ENCODE results near the gene DACT2.

DACT2 gene

DNA sequence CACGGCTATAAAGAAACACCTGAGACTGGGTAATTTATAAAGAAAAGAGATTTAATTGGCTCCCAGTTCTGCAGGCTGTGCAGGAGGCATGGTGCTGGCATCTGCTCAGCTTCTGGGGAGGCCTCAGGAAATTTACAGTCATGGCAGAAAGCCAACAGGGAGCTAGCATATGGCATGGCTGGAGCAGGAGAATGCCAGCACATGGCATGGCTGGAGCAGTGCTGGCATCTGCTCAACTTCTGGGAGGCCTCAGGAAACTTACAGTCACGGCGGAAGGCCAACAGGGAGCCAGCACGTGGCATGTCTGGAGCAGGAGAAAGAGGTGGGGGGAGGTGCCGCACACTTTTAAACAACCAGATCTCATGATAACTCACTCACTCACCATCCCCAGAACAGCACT lies 32.5 kb upstream of the DACT2 start:
- FAIRE-seq (no peak), DNase-seq (ENCODE audit: extremely low spot score, insufficient read length, low read depth) (no peak)

DNA sequence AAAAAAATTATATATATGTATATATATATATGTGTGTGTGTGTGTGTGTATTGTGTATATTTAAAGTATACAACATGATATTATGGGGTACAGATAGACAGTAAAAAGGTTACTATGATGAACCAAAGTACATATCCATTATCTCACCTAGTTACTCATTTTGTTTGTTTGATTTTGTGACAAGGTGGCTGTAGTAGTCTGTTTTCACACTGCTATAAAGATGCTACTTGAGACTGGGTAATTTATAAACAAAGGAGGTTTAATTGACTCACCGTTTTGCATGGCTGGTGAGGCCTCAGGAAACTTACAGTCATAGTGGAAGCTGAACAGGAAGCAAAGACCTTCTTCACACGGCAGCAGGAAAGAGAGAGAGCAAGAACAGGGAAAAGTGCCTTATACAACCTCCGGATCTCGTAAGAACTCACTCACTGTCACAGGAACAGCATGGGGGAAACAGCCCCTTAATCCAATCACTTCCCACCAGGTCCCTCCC lies 30.2 kb upstream of the DACT2 start:
- no peak for FAIRE-seq
- DNase-seq (ENCODE audit: extremely low spot score, insufficient read length, low read depth): no peak

DNA sequence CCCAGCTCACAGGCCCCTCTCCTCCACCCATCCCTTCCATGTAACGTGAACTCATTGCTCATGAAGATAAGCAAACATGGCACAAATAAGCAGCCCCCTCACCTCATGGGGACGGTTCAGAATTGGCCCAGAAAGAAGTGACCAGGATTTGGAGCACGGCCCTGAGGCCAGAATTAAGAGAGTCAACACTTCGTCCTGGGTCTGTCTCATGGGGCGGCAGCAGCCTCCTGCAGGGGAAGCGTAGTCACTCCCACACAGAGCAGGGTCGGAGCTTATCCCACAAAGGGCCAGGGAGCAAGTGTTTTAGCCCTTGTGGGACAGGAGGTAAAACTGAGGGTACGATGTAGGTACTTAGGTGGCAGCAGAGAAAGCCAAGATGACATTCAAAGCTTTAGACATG lies 28.6 kb upstream of the DACT2 start:
- DNase-seq (ENCODE audit: extremely low spot score, insufficient read length, low read depth) (no peak), FAIRE-seq (no peak)

DNA sequence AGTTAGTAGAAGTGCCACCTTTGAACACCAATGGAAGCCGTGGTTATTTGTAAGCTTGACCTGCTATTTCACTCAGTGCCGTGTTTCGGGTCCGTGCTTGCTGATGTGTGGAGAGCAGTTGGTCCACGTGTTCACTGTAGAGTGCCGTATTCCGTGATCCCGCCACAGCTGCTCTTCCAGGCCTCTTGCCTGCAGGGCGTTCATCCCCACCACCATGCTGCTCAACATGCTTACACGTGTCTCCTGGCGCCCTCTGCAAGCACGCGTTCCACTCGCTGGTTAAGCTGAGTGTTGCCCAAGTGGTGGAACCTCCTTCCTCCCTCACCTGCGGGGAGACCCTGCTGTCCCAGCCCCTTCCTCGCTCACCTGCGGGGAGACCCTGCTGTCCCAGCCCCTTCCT lies 28.0 kb upstream of the DACT2 start:
- DNase-seq (ENCODE audit: extremely low spot score, insufficient read length, low read depth): no peak
- FAIRE-seq: no peak

DNA sequence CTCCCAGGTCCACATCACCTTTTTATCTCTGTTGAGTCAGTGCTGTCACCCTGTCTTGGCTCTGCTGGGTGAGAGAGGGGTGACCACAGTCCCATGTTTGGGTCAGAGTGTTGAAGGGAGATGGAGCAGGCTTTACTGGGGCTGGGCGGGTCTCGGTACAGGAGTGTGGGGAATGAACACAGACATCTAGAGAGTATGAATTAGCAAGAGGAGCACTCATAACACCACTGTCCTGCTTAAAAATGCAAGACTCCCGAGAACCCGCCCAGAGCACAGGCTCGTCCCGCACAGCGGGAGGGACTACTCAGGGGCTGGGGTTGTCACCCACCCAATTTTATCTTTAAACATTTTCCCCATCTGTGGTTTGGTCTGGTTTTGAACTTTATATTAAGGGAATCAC lies 27.5 kb upstream of the DACT2 start:
- no peak for DNase-seq (ENCODE audit: extremely low spot score, insufficient read length, low read depth)
- no peak for FAIRE-seq

DNA sequence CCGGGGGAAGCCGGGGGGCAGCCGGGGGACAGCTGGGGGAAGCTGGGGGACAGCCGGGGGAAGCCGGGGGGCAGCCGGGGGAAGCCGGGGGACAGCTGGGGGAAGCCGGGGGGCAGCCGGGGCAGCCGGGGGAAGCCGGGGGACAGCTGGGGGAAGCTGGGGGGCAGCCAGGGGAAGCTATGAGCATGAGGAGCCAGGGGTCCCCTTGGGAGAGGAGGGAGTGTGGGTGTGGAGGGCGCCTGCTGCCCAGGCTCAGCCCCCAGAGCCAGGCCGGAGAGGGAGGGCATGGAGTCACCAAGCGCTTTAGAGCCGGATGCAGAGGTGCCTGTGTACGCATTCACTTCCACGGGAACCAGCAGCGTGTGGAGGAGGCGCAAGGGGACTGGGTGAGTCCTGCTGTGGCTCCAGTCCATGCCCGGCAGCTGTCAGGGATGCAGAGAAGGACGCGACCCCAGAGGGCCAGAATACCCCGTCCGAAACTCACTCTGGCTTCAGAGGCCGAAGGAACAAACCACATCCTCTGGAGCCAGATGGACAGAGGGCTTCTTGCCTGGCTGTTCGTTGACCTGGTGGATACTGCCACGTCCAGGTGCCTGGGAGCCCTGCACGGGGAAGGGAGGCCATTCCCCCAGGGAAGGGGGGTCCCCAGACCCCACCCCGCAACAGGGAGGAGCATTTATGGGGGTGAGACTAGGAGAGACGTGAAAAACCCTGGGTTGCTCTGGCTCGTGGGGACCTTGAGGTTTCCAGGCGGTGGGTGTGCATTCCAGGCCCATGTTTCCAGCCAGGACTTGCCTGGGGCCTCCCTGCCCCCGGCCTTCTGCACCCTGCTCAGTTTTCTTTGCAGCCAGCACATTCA lies 26.5 kb upstream of the DACT2 start:
- FAIRE-seq: no peak

DNA sequence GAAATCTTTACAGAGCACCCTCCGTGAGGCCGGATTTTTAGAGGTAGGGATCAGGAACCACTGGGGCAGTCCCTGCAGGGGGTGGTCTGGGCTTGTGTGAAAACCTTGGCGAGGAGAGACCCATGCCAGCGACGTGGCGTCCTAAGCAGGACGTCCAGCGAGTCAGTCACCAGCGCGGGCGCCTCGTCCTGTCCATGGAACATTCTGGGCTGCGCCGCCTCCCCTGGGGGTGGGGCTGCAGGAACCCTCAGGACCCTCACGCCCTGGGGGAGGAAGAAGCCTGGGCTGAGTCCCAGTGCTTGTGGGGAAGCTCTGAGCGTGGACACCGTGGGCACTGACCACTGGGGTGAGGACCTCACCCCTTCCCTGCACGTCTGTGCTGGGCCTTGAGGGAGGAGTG lies 25.7 kb upstream of the DACT2 start:
- DNase-seq (ENCODE audit: extremely low spot score, insufficient read length, low read depth): no peak
- FAIRE-seq: no peak

More for the DNA sequence above, 26.5 kb upstream of the DACT2 start:
- DNase-seq (ENCODE audit: extremely low spot score, insufficient read length, low read depth): no peak

DNA sequence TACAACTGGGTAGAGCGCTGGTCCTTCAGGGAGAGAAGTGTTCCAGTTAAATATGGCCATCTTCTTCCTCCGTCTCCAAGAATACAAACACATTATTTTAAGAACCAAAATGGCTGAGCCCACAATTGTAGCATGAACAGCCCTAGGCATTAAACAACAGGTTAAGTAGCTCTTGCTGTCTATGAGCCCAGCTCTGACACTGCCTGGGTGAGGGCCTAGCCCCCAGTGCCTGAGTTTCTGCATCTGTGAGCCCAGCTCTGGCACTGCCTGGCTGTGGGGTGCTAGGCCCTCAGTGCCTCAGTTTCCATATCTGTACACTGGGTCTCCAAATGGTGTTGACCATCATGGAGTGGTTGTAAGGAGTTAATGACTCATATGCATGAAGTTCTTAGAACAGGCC lies 24.8 kb upstream of the DACT2 start:
- DNase-seq (ENCODE audit: extremely low spot score, insufficient read length, low read depth) (no peak), FAIRE-seq (no peak)

DNA sequence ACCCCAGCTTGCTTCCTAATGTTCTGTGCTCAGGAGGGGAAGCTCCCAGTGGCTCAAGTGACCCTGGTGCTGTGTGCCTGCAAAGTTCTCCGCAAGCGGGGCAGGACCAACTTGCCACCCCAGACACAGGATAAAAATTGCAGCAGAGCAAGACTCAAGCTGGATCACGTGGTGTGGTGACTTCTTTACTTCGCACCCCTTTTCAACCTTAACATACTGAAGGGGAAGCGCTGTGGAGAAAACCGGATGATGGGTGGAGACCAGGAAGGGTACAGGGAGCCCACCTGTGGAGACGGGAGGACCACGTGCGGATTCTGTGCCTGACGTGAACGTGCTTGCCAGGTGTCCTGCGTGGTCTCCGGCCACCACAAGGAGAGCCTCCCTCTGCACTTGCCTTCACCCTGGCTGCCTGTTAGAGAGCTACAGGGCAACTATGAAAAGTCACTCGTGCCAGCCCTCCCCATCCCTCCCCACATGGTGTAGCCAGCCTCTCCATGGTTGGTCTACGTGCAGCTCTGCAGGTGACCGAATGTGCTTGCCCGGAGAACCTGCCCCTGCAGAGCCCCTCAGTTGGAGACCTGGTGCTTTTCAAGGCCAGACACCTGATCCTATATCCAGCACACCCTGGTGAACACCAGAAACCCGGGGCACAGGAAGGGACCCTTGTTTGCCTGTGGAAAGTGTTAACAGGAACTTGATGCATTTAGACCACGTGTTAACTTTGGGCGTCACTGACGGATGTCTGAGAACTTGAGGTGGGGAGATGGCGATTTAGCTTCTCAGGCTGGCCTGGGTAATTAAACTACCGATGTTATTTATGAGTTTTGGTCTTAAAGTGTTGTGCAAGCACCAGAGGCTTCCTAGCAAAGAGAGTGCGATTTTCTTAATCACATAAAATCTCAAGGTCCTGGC lies 23.9 kb upstream of the DACT2 start:
- FAIRE-seq (no peak), DNase-seq (ENCODE audit: extremely low spot score, insufficient read length, low read depth) (no peak)

DNA sequence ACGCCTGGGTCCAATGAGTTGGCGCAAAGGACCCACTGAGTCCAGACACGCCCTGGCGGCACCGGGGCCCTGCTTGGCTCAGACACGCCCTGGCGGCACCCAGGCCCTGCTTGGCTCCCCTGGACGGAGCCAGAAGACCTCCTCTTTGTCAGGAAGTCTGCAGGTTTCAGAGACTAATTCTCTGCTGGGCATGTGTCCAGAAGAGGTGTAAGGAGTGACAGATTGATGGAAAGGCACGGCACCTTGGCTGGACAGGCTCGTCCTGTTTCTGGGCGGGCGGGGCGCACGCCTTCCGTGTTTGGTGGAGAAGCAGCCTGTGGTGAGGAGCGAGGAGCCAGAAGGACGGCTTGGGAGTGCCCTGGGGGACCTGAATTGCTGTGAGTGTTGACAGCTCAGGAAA lies 23.1 kb upstream of the DACT2 start:
- DNase-seq (ENCODE audit: extremely low spot score, insufficient read length, low read depth): no peak
- FAIRE-seq: no peak

DNA sequence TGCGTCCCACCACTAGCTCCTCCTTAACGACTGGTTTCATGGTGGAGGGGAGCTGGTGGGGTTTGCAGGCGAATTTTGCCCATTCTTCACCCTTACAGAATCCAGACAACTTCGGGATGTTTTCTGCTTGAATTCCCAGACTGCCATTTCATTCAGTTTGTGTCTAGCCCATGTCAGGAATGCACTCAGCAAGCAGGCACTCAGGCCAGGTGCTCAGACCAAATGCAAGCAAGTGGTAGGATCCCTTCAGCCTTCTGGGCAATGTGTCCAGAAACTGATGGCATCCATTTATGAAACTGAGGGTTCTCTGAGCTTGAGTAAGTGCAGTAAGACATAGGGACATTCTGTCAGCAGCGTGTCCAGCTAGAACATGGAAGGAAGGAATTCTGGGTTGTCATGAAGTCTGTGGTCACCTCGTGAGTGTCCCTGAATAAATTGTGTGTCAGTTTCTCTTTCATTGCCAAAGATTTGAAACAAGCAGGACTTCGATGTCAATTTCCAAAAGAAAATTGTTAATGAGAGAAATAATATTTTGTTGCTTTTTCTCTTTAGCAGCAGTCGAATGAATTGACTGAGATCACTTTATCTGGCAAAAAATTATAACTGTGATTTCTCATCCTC lies 21.8 kb upstream of the DACT2 start:
- DNase-seq (ENCODE audit: extremely low spot score, insufficient read length, low read depth): no peak
- no peak for FAIRE-seq

DNA sequence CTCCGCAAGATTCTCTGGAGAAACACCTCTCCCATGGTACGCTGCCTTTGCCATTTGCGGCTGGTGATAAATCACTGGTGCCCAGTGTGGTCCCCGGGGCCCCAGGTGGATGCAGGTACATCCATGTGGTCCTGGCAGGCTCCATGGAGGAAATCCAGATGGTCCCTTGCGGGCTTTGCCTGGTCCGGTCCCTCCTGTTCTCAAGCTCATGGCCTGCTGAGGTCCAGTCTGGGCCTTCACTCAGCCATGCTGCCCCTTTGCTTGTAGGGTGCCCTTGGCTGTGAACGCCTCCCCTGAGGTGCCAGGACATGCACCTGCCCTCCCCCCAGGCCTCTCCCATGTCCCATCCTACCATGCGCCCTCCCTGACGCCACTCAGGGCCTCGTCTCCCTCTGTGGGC lies 21.2 kb upstream of the DACT2 start:
- FAIRE-seq (no peak), DNase-seq (ENCODE audit: extremely low spot score, insufficient read length, low read depth) (no peak)

DNA sequence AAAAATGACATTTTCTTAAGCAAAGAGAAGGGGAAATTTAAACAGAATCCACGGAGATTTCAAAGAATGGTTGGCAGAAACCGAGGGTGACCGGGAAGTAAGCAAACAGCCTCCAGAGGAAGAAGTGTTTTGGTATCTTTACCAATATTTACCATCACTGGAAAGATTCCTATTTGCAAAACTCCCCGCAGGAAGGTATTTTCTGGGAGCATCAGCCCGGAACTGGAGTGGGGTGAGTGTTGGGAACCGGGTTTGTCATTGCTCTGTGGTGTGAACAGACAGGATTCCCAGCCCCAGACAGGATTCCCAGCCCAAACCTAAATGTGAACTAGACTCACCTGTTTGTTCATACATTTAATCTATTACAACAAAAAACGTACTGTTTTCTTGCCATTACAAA lies 19.2 kb upstream of the DACT2 start:
- DNase-seq (ENCODE audit: extremely low spot score, insufficient read length, low read depth): no peak
- FAIRE-seq: no peak

DNA sequence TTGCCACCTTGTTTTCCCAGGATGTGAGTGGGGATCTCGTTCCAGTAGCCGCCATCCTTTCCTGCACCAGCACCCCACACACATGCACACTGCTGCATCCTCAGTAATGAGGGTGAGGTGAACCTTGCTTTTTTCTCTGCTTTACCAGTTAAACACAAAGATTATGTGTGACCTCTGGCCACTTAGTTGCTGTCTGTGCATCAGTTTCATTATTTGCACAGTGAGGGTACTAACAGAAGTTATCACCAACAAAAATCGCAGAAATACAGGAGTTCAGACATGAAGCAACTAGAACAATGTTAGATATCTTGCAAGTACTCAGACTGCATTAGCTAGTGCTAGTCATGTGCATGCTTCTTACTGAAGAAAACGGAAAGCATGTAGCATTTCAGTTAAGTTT lies 17.4 kb upstream of the DACT2 start:
- FAIRE-seq (no peak), DNase-seq (ENCODE audit: extremely low spot score, insufficient read length, low read depth) (no peak)

DNA sequence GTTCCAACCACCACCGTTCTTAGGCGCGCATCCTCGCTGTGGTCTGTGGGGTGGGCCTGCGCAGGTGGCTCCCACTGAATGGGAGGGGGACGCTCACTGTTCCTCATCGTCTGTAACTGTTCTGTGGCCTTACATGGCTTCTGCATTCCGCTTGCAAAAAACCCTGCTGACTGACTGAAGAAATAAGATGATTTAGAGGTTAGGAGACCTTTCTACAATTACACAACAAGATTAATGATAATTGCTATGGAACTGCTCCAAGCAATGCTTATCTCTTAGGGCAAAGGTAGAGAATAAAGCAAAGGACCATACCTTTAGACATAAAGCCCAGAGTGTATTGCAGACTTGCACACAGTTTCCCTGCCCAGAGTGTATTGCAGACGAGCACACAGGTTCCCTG lies 14.4 kb upstream of the DACT2 start:
- FAIRE-seq (no peak), DNase-seq (ENCODE audit: extremely low spot score, insufficient read length, low read depth) (no peak)

DNA sequence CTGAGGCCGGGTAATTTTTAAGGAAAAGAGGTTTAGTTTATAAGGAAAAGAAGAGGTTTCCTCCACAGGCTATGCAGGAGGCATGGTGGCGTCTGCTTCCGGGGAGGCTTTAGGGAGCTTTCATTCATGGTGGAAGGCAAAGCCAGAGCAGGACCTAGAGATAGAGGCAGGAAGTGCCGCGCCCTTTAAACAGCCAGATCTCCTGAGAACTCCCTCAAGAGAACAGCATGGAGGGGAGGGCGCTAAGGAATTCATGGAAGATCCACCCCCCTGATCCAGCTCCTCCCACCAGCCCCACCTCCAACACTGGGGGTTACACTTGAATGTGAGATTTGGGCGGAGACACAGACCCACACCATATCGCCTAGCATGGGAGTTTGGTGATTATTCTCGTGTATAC lies 13.9 kb upstream of the DACT2 start:
- FAIRE-seq (no peak), DNase-seq (ENCODE audit: extremely low spot score, insufficient read length, low read depth) (no peak)

DNA sequence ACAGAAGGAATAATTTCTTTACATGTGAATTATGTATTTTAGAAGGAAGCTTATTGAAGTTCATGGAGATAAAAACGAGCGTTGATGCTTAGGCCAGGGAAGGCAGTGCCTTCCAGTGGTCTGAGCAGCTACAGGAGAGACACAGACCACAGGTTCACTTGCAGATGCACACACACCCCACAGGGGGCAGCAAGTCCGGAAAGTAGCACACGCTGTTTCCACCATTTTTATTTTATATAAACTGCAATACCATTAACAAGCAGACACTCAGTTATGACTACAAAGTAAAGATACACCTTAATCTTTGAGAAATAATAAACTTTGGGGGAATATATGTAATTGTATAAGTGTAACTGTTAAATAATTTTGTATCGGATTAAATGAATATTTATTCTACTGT lies 13.5 kb upstream of the DACT2 start:
- DNase-seq (ENCODE audit: extremely low spot score, insufficient read length, low read depth) (no peak), FAIRE-seq (no peak)

DNA sequence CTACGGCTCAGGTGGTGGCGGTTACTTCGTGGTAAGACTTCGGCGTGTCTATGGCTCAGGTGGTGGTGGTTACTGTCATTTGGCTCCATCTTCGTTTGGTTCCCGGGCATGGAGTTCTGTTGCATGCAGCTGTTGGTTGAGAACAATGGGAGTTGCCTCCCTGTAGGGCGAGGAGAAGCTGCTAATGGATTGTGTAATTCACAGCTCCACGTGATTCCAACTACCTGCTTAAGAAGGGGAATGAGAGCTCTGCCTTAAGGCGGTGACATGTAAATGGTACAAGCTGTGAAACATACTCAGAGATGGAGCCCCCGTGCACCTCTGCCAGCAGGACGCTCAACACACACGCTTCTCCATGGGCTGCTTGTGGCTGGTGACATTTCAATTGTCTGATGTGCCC lies 12.4 kb upstream of the DACT2 start:
- FAIRE-seq (no peak), DNase-seq (ENCODE audit: extremely low spot score, insufficient read length, low read depth) (no peak)

DNA sequence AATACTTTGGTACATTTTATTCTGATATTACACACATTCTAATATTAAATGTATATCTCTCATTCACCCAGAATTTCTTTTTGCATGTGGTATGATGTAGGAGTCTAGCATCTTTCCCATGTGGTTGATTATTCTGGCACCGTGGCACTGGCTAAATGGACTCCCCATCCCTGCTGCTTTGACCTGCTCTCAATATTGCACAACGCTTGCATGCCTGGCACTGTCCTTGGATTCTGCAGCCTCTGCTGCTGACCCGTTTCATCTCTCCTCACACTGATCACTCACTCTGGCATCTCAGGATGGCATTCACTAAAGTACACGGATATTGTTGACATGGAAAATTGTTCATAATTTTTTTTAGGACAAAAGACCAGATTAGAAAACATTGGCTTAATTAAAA lies 11.5 kb upstream of the DACT2 start:
- FAIRE-seq: no peak
- no peak for DNase-seq (ENCODE audit: extremely low spot score, insufficient read length, low read depth)

DNA sequence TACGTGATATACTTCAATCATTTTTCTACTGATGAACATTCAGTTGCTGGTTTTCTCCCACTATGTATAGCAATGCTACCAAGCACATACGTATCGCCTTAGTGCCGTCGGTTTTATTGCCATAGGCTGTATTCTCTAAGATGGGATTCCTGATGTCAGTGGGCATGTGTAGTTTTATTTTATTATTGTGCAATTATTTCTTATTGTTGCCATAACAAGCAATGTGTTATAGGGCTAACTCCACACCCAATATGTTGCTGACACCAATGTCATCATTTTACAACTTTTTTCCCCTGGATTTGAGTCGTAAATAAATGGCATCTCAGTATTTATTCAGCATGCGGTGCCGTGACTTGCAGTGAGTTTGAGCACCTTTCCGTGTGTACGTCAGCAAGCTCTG lies 10.8 kb upstream of the DACT2 start:
- no peak for FAIRE-seq

DNA sequence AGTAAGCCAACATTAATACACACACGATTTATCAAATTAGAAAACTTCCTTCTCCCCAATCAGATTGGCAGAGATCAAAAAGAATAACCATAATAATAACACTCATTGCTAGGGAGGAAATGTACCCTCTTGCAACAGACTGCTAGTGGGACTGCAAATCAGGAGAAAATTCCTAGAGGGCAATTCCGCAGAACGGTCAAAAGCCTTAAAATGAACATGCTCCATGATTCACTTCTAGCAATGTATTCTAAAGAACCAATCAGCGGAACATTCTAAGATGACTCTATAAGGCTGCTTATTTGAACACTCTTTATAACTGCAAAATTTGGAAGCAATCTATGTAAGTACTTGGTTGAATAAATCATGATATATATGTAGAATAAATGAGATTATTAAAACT lies 8.5 kb upstream of the DACT2 start:
- DNase-seq (ENCODE audit: extremely low spot score, insufficient read length, low read depth): no peak

More for the DNA sequence above, 10.8 kb upstream of the DACT2 start:
- DNase-seq (ENCODE audit: extremely low spot score, insufficient read length, low read depth): no peak

More for the DNA sequence above, 8.5 kb upstream of the DACT2 start:
- no peak for FAIRE-seq
